ENCODE results near the gene ZMAT5.

ZMAT5 gene

GRCh38 chr22:29726512-29727130, 40.2 kb downstream of the ZMAT5 start:
- no peak for DNase-seq

GRCh38 chr22:29726106-29726505, 40.7 kb downstream of the ZMAT5 start:
- DNase-seq = no peak

GRCh38 chr22:29724843-29725242, 42.0 kb downstream of the ZMAT5 start:
- DNase-seq = no peak

GRCh38 chr22:29723766-29724165, 43.0 kb downstream of the ZMAT5 start:
- no peak for DNase-seq

GRCh38 chr22:29722587-29722986, 44.2 kb downstream of the ZMAT5 start:
- no peak for DNase-seq

GRCh38 chr22:29722151-29722550, 44.7 kb downstream of the ZMAT5 start:
- DNase-seq = no peak

- DNase-seq = no peak
Observed at GRCh38 chr22:29720811-29721323, 45.9 kb downstream of the ZMAT5 start.

- DNase-seq = peak; percentile 34
Observed at GRCh38 chr22:29719899-29720645, 46.7 kb downstream of the ZMAT5 start, which contains the start of gene CABP7. Gene CABP7, plus strand, starts transcription at chr22:29720003. Its CDS starts 422 bp downstream, at chr22:29720425.

- no peak for DNase-seq
Observed at GRCh38 chr22:29718949-29719898, 47.6 kb downstream of the ZMAT5 start.

- peak; percentile 82 for DNase-seq
Observed at GRCh38 chr22:29717789-29718188, 49.0 kb downstream of the ZMAT5 start.

- DNase-seq = no peak
Observed at GRCh38 chr22:29716814-29717545, 49.8 kb downstream of the ZMAT5 start.

- no peak for DNase-seq
Observed at GRCh38 chr22:29715705-29716104, 51.1 kb downstream of the ZMAT5 start.

GRCh38 chr22:29715240-29715639, 51.6 kb downstream of the ZMAT5 start:
- DNase-seq = peak; percentile 62

GRCh38 chr22:29713156-29713727, 53.6 kb downstream of the ZMAT5 start:
- peak; percentile 43 for DNase-seq

GRCh38 chr22:29712119-29712518, 54.7 kb downstream of the ZMAT5 start:
- DNase-seq = no peak

GRCh38 chr22:29710922-29711593, 55.7 kb downstream of the ZMAT5 start:
- no peak for DNase-seq

GRCh38 chr22:29710193-29710592, 56.6 kb downstream of the ZMAT5 start:
- no peak for DNase-seq

- DNase-seq = no peak
Observed at GRCh38 chr22:29707471-29707870, 59.3 kb downstream of the ZMAT5 start.

GRCh38 chr22:29707010-29707409, 59.8 kb downstream of the ZMAT5 start:
- peak; percentile 36 for DNase-seq

- peak; percentile 33 for DNase-seq
Observed at GRCh38 chr22:29706486-29706885, 60.3 kb downstream of the ZMAT5 start.

GRCh38 chr22:29705651-29706050, 61.2 kb downstream of the ZMAT5 start:
- no peak for DNase-seq

Measured in NCI-H146 (cell line).